GM18526 (cell line): Measurements from ENCODE around the gene TSC22D2.

ENCODE experiments used
- POLR2A ChIP-seq: IDR thresholded peaks from 3 replicates; pipeline ENCODE4 v1.6.1; 2011; ENCODE audit not compliant: insufficient read length; ENCODE audit errors: extremely low read depth

TSC22D2 gene

DNA sequence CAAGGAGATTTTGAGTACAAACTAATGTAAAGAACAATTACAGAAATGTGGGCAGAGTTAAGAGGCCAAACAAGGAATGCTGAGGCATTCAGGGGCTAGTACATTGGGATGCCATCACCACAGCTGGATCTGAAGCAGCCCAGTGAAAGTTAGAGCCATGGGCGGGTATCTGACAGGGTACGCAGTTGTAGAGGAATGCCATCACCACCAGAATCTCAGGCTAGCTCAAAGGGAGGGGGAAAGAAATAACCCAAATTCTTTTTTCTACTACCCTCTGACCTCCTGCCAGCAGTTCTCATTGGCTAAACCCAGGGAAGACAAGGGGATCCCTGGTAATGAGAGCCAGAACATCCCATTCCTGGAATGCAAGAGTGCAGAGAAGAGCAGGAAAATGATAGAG lies 9.0 kb upstream of the TSC22D2 start:
- no peak for TF ChIP-seq POLR2A

- TF ChIP-seq POLR2A = no peak
Observed at GRCh38 chr3:150401285-150401684, 6.8 kb upstream of the TSC22D2 start.

DNA sequence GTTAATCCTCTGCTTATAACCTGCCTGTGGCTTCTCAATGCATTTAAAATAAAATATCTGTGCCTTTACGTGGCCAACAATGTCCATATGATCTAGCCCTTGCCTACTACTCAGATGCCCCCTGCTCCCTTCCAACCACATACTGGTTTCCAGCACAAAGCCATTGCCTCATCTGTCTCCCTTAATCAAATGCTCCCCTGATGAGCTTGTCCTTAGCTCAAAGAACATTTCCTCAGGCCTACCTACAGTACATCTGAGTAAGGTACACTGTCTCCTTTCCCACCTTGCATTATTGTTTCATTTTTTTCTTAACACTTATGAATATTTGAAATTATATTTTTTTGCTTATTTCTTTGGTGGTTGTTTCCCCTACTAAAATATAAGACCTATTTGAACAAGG lies 5.9 kb upstream of the TSC22D2 start:
- TF ChIP-seq POLR2A = no peak

DNA sequence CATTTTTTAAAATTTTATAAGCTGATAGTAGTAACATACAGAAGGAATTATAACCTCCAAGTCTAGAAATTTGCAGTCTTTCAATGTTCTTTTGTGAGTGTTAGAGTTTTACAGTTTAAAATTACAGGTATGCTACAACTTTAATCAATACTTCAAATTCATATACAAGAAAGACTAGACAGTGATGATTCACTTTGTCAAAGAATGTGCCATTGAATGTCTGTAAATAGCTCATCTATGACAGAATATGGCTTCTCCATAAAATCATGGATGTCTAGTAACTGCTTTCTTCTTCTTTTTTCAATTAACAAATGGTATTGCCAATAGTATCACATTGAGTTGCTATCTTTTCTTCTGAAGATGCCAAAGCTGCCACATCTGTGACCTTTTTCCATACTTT lies 4.1 kb upstream of the TSC22D2 start:
- TF ChIP-seq POLR2A = no peak

- TF ChIP-seq POLR2A = no peak
Observed at GRCh38 chr3:150407051-150407807, 869 bp upstream of the TSC22D2 start.

DNA sequence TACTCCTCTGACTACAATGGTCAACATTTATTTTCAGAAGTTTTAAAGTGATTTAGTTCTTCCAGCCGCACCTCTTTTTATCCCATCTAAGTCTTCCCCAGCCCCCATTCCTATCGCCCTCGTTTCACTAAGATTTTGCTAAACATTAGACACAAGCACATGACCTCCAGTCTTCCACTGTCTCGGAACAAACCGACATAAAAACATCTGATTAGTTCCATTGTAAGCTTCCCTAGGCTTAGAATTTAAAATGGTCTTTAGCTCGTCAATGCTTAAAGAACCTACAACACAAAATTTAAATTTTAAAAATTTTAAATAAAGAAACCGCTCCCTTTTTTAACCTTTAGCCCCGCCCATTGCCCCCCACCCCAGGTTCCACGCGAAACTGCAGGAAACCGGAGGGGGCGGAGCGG lies 284 bp upstream of the TSC22D2 start:
- no peak for TF ChIP-seq POLR2A

DNA sequence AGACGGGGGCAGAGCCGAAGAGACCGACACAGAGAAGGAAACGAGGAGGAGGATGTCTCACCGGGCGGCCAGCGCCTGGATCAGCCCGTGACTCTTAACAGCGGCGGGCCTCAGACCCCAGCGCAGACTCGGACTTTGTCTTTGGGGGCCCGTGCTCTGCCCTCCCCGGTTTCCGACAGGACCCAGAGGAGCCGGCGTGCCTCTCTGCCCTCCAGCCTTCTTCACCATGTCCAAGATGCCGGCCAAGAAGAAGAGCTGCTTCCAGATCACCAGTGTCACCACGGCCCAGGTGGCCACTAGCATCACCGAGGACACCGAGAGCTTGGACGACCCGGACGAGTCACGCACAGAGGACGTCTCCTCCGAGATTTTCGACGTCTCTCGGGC lies 1.0 kb downstream of the TSC22D2 start:
- TF ChIP-seq POLR2A = no peak

- TF ChIP-seq POLR2A = peak; percentile 31
Observed at GRCh38 chr3:150409512-150410310, 1.6 kb downstream of the TSC22D2 start.

DNA sequence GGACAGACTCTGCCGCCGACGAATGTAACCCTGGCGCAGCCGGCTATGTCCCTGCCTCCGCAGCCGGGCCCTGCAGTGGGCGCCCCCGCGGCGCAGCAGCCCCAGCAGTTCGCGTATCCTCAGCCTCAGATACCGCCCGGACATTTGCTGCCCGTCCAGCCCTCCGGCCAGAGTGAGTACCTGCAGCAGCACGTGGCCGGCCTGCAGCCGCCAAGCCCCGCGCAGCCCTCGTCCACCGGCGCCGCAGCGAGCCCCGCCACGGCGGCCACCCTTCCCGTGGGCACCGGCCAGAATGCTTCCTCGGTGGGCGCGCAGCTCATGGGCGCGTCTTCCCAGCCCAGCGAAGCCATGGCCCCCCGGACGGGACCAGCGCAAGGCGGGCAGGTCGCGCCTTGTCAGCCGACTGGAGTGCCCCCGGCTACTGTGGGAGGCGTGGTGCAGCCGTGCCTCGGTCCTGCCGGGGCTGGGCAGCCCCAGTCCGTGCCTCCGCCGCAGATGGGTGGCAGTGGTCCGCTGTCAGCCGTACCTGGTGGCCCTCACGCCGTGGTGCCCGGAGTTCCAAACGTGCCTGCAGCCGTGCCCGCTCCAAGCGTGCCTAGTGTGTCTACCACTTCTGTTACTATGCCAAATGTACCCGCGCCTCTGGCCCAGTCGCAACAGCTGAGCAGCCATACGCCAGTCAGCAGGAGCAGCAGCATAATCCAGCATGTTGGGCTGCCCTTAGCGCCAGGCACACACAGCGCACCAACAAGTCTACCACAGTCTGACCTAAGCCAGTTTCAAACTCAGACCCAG lies 2.4 kb downstream of the TSC22D2 start:
- TF ChIP-seq POLR2A = no peak

- no peak for TF ChIP-seq POLR2A
Observed at GRCh38 chr3:150411106-150411460, 3.0 kb downstream of the TSC22D2 start.

DNA sequence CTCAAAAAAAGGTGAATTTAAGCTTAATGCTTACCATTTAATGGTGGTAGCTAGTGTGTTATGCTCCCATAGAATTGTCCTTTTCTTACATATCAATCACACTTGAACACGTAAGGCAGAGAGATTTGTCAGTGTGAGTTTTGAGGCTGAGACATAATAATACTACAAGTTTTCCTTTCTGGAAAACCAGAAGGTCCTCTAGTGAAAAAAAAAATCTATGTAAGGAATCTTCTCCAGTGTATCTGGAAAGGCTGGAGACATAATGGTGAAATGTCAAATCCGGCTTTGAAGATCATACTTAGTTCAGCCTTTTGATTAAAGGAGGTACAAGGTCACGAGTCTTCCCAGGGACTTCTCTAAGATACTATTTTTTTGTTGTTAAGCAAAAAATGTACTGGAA lies 3.4 kb downstream of the TSC22D2 start:
- no peak for TF ChIP-seq POLR2A

DNA sequence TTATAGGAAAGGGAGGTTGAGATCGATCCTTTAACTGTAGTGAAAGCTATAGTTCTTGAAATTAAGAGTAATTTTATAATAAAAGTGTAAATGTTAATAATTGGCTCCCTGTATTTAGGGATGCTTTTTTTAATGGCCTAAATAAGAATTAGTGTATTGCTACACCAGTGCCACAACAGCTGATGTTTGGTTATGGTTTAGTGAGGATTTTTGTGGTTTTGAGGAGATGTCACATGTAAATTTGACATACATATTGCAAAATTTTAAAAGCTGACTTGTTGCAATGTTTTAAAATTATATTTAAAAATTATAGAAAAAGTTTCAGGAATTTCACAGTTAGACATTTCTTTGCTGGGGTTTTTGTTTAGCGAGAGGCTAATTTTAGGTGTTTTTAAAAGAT lies 3.9 kb downstream of the TSC22D2 start:
- no peak for TF ChIP-seq POLR2A

- TF ChIP-seq POLR2A = no peak
Observed at GRCh38 chr3:150412561-150413231, 4.6 kb downstream of the TSC22D2 start.

DNA sequence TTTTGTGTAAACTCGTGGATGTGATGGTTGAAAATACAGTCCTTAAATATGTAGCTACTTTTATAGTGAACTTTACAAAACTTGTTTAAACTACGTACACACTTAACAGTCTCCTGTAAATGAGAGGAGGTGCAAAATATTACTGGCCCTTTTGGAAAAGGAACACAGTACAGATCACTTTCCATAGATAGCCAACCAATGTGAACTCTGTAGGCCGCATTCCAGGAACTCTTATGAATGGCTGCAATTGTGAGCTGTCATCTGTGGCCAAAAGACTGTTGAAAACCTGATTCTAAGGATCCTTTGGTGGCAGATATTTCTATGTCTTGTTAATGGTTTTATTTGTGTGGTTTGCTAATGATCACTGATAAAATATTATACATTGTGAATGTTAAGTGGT lies 6.2 kb downstream of the TSC22D2 start:
- no peak for TF ChIP-seq POLR2A

GRCh38 chr3:150414959-150415358 lies 6.9 kb downstream of the TSC22D2 start:
- TF ChIP-seq POLR2A = no peak
